Amniotic stem cell (primary cell): ENCODE measurements around the gene GNAI1.

Source experiments
- DNase-seq: peaks from one replicate; lab custom pipeline; 2025; lab: John Stamatoyannopoulos, UW

GNAI1 gene

GRCh38 chr7:80134536-80135308 is at the start of gene GNAI1:
TSS of gene GNAI1 (plus strand) at chr7:80134831. CDS start at chr7:80135161, 330 bp downstream.
- DNase-seq: peak; percentile 85

- no peak for DNase-seq
These were observed 47.4 kb upstream of the GNAI1 start for GRCh38 chr7:80087051-80087770.

GRCh38 chr7:80087771-80088170 is 46.9 kb upstream of the GNAI1 start:
- DNase-seq: no peak

GRCh38 chr7:80088705-80089104 is 45.9 kb upstream of the GNAI1 start:
- no peak for DNase-seq

- no peak for DNase-seq
These were observed 45.3 kb upstream of the GNAI1 start for GRCh38 chr7:80089366-80089765.

GRCh38 chr7:80093349-80093748 is 41.3 kb upstream of the GNAI1 start:
- DNase-seq: no peak

- no peak for DNase-seq
These were observed 39.1 kb upstream of the GNAI1 start for GRCh38 chr7:80095545-80095944.

- no peak for DNase-seq
These were observed 36.9 kb upstream of the GNAI1 start for GRCh38 chr7:80097756-80098155.

GRCh38 chr7:80098795-80099194 is 35.8 kb upstream of the GNAI1 start:
- no peak for DNase-seq

- DNase-seq: no peak
These were observed 34.4 kb upstream of the GNAI1 start for GRCh38 chr7:80100254-80100653.

- no peak for DNase-seq
These were observed 28.8 kb upstream of the GNAI1 start for GRCh38 chr7:80105701-80106408.

GRCh38 chr7:80106498-80107113 is 28.0 kb upstream of the GNAI1 start:
- no peak for DNase-seq

- no peak for DNase-seq
These were observed 27.4 kb upstream of the GNAI1 start for GRCh38 chr7:80107278-80107677.

GRCh38 chr7:80110376-80110775 is 24.3 kb upstream of the GNAI1 start:
- DNase-seq: no peak

- DNase-seq: no peak
These were observed 20.5 kb upstream of the GNAI1 start for GRCh38 chr7:80114159-80114558.

- DNase-seq: no peak
These were observed 9.9 kb upstream of the GNAI1 start for GRCh38 chr7:80124526-80125264.

- no peak for DNase-seq
These were observed 7.0 kb upstream of the GNAI1 start for GRCh38 chr7:80127412-80128160.

GRCh38 chr7:80128918-80129317 is 5.7 kb upstream of the GNAI1 start:
- no peak for DNase-seq

GRCh38 chr7:80129785-80130184 is 4.8 kb upstream of the GNAI1 start:
- no peak for DNase-seq

GRCh38 chr7:80131675-80132435 is 2.8 kb upstream of the GNAI1 start:
- no peak for DNase-seq
